Measurements from ENCODE around the gene CAPZB.

- no peak for TF ChIP-seq POLR2A (IDR thresholded peaks at IDR 0.05; ENCODE audit: low read depth, low read length)
- no peak for TF ChIP-seq POLR2AphosphoS5 (IDR thresholded peaks at IDR 0.05; ENCODE audit: low read depth, low read length)
- TF ChIP-seq TAF1 (IDR thresholded peaks at IDR 0.05; ENCODE audit: low read depth, low read length): no peak
- no peak for TF ChIP-seq PAX5 (IDR thresholded peaks at IDR 0.05; ENCODE audit: insufficient read depth, low read length, severe bottlenecking)
- no peak for TF ChIP-seq POU2F2 (IDR thresholded peaks at IDR 0.05; ENCODE audit: low read depth, low read length)
- TF ChIP-seq SPI1 (IDR thresholded peaks at IDR 0.05; ENCODE audit: low read depth, low read length): no peak
Measured at GRCh38 chr1:19515201-19515600, 29.9 kb upstream of the CAPZB start.
